Suprapubic skin (tissue), 4 donors: ENCODE data around the gene THSD8.

Experiments used
- CTCF ChIP-seq, 2 donors: fragments of 200-600 bp in 1 of 2; fragments of 450-650 bp in 1 of 2; sonication (generic) in 1 of 2; IDR thresholded peaks; one replicate each; pipeline ENCODE4 v1.5.1; 2016 to 2019; ENCODE audit warnings: antibody characterized with exemption in 2 of 2, mild to moderate bottlenecking in 1 of 2, moderate library complexity in 1 of 2
- EP300 ChIP-seq: sonication (generic); formaldehyde crosslinking; IDR thresholded peaks from one replicate; pipeline ENCODE4 v1.6.1; 2017; ENCODE audit warnings: antibody characterized with exemption
- POLR2A ChIP-seq, 2 donors: fragments of 450-650 bp; IDR thresholded peaks; one replicate each; pipeline ENCODE4 v1.6.1; 2017; ENCODE audit warnings: antibody characterized with exemption in 2 of 2, mild to moderate bottlenecking in 2 of 2, moderate library complexity in 2 of 2
- POLR2AphosphoS5 ChIP-seq, 3 donors: sonication (generic); formaldehyde crosslinking; IDR thresholded peaks; one replicate each; pipeline ENCODE4 v1.6.1; 2017; ENCODE audit warnings: antibody characterized with exemption in 3 of 3

- no peak for TF ChIP-seq CTCF (IDR thresholded peaks at IDR 0.05)
- TF ChIP-seq EP300: no peak
- TF ChIP-seq POLR2A (IDR thresholded peaks at IDR 0.05): no peak
- TF ChIP-seq POLR2AphosphoS5 (IDR thresholded peaks at IDR 0.05): peak in 1 of 3 donors; percentile 68
Measured at GRCh38 chr19:12783849-12784393, 17.9 kb upstream of the THSD8 start.
